Frontal cortex (tissue), 4 donors: ENCODE measurements around the gene PRRT4. TPM values are rescaled to one million over a fixed set of nuclear protein-coding genes. Genes with fewer than 3 reads are reported as not detected.

Source experiments
- DNase-seq, 2 donors: peaks; one replicate each; pipeline ENCODE4 v3.0.0; 2012; ENCODE audit warnings: low spot score in 2 of 2
- FAIRE-seq: peaks from 2 replicates; lab custom pipeline; 2012; peaks lifted over from hg19 to GRCh38; lab: Jason Lieb, UNC
- small RNA-seq: library from RNA; depleted of rRNA; stranded (forward); fragments of <200 nt; gene quantifications from one replicate; pipeline ENCODE3, GENCODE V24; 2014
- total RNA-seq: library from RNA; depleted of rRNA; stranded (reverse); fragments of >200 nt; gene quantifications from one replicate; pipeline ENCODE4 v1.2.3, GENCODE V29; 2014
- donor health status: control.
- donor health status: control.
- donor health status: control.

The PRRT4 gene
- total RNA-seq, 1 donor from 2014 or later: 3.3 TPM

DNA sequence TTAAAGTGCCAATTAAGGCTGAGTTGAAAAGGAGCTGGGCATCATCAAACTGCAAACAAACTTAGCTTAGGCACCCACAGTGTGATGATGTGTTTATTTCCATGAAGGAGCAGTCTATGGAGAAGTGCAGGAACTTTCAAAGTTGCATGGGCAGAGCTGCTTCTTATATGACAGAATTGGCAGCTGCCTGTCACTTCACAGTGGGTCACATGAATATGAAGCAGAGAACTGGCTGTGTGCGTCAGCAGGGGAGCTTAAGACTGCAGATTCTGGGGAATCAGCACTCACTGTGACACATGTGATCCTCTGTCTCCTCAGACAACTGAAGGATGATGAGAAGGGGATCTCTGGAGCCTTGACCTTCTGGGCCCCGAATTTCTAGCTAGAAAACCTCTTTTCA lies 54.4 kb downstream of the PRRT4 start:
- no peak for DNase-seq
- no peak for FAIRE-seq

DNA sequence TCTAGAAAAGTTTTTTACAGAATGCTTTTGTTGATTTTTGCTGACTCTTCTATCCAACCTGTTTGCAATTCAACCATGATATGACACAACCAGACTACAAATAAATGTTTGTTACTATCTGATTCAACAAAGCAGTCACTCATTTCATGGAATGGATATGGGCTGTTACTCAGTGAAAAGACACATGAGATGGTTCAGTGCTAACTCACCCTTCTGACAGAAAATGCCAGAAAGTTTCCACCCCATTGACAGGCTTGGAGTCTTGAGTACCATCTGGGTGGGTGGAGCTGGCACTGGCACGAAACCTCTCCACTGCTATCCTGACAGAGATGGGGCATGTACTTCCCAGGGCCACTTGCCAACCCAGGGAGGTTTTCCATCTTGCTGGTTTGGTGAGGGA lies 57.3 kb downstream of the PRRT4 start:
- FAIRE-seq (peak; percentile 36), DNase-seq (no peak)

DNA sequence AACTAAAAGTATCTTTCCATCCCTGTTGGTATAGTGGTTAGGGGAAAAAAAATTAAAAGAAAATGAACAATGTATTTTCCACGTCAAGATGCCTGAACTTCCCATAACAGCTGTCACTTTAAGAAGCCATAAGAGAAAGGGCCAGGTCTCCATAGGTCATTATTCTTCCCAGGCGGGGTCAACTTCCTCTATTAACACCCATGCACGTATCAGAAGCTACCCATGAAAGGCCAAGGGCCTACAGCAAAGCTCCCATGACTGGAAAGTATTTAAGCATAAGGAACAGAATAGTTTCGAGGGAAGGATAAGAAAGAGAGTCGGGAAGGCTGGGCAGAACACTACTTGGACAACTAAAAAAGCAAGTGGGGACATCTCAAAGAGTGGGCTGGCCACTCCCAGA lies 57.8 kb downstream of the PRRT4 start:
- FAIRE-seq: no peak
- DNase-seq: no peak

DNA sequence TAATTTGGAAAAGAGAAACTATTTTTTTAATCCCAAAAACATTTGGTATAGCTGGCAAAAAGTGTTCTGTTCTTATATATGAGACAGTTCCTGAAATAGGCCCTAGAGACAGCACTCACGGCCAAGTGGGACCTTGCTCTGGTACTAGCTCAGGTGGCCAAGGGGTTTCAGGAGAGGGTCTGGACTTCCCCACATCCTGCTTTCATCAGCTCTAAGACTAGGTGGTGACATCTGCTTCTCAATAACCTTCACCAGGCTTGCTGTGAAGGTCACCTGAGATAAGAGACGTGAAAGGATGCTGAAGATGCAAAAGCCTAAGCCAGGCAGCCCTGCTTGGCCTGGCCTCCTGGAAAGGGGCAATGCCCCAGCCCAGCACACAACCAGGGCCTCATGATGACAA lies 58.4 kb downstream of the PRRT4 start:
- no peak for FAIRE-seq
- no peak for DNase-seq

DNA sequence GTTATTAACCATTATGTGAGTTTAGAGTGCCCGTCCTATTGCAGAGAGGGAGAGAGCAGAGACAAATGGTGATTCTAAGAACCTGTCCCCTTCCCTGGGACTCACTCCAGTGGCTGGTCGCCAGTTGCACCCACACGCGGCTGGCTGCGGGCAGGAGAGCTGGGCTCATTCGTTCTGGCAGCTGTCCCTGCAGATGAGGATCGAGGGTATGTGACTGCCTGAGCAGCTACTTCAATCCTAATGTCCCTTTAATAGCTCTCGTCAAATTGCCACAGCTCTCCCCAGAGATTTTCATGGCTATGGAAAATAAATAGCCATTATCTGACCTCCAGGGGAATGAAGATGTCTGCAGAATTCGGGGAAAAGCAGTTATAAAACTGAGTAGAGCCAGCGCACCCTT lies 59.4 kb downstream of the PRRT4 start:
- DNase-seq: no peak
- FAIRE-seq: no peak

Small RNAs within 50 kb of the gene (small RNA-seq; reads per million reads assigned to genes)
- not detected for gene RNU7-27P

Other genes with a start within 250 kb of the PRRT4 start
- gene LEP, start 120.4 kb downstream of the PRRT4 start, total RNA-seq: not detected
- 16.3 TPM for gene RBM28, start 17.8 kb downstream of the PRRT4 start, total RNA-seq
- 26.5 TPM for gene IMPDH1, start 48.3 kb upstream of the PRRT4 start, total RNA-seq
- gene HILPDA, start 94.2 kb upstream of the PRRT4 start, total RNA-seq: 26.9 TPM
- gene METTL2B, start 115.1 kb upstream of the PRRT4 start, total RNA-seq: 37.9 TPM